Right ventricle myocardium inferior (tissue), 1 donor: ENCODE results near the gene TEX19. TPM values are rescaled to one million over a fixed set of nuclear protein-coding genes. Genes with fewer than 3 reads are reported as not detected.
A peak's percentile ranks its signal among the peaks of the same experiment; 100 is the strongest.

Experiments
- ATAC-seq: fragments of 200-7000 bp; cut with Tn5 transposase; one replicate; pipeline ENCODE4 v1.9.1; 2020; ENCODE audit warnings: mild to moderate bottlenecking, moderate library complexity
- DNase-seq: peaks from one replicate; pipeline ENCODE4 v3.0.0; 2021; ENCODE audit errors: missing footprints
- intact Hi-C: fragments of 100-400 bp; cut with DNase I; formaldehyde crosslinking; loops from one replicate; pipeline ENCODE4 v1.11.0; 2022
- total RNA-seq: library from RNA; stranded (reverse); fragmentation: NEBNext Ultra II Directional; extraction: Animal tissue kit (Norgen Biotek cat#: 25700); gene quantifications from one replicate; pipeline ENCODE4 v1.2.1, GENCODE V29; 2021
- donor health status: DM: no; HTN: yes; CAD: no; lungs with severe emphysema.

Gene TEX19
- total RNA-seq, 1 donor from 2014 or later, result not detected

DNA sequence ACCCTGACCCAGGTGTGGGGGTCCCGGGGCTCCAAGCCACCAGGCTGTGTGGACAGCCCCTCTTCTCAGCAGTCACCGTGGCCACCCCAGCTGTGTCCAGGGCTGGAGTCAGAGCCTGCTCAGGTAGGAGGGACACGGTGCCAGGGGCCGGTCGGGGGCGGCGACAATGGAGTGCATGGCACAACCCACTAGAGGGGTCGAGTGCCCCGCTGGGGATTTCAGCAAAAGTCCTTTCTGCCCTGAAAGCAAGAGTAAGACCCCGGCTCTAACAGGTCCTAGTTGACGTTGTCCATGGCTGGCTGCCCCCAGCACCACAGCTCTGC, 23.8 kb downstream of the TEX19 start:
- intact Hi-C loops, result no loop called here
- DNase-seq, result no peak

DNA sequence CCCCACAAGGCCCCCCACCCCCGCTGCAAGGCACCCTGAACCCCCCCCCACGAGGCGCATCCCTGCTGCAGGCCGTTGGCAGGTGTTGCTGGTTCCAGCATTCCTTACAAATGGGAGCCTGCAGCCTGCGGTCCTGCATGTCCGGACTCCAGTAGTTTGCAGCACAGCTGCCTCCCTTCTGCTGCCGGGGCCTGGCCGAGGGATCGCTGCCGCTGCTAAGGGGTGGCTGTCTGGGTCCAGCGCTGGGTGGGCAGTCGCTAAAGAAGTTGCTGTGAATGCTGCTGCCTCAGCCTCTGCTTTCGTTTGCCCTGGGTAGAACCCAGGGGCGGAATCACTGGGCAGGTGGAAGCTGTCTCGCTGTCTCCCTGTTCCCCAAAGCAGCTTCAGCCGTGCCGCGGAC, 24.4 kb downstream of the TEX19 start:
- no peak for DNase-seq
- intact Hi-C loops, result no loop called here
- ATAC-seq, result no peak

More for the DNA sequence above, 23.8 kb downstream of the TEX19 start:
- no peak for ATAC-seq

DNA sequence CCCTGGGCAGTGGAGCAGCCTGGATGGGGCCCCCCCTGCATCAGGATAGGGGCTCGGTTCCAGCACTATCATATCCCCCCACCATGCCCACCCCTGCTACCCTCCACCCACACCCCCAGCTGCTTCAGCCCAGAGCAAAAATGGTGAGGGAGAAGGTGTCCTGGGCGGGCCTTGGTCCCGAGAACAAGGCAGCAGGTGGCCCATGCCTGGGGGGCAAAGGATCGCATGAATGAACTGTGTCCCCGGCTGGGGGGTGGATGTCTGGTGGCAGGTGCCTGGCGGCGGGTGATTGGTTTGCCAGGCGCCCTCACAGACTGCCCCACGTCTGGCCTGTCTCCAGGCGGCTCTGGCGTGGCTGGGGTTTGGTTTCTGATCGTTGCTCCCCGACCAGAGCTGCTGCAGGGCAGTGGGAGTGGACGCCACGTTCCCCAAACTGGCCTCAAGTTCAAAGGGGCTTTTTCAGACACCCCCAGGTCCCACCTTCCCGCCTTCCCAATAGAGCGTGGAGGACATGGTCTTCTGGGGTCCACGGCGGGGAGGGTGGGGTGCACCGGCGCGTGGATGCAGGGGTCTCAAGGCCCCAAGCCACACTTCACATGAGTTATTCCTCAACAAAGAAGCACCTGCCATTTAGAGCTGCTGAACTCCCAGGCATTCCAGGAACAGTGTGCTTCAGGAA, 25.1 kb downstream of the TEX19 start:
- no peak for ATAC-seq
- peak; percentile 54 for DNase-seq
- intact Hi-C loops, result no loop called here

DNA sequence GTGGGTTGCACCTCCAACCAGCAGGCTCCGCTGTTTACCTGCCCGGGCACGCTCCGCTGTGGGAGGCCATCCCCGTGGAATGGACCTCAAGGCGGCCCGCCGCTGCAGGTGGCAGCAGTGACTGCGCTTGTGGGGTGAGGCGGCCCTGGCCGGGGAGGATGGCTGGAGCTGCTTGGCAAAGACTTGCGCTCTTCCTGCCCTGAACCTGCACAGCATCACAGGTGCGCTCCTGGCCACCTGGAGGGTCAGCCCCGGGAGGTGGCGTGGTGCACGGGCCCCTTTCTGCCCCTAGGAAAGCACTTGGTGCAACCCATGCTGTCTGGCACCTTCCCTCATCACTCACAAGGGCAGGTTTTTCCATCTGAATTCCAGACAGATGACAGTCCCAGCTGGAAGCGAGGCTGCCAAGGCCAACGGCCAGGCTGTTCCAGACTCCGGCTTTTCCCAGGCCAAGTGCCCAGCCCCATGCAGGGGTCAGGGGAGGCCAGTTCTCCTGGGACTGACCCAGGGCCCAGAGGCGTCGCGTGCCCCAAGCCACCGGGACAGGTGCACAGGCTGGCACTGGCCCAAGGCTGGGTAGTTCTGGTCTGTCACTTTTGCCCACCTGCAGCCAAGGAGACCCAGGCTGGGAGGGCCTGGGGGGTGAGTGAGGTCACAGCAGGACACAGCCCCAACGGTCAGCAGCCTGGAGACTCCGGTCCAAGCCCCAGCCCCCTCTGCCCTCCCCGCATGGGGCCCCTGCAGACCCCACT, 25.9 kb downstream of the TEX19 start:
- DNase-seq (peak; percentile 84), ATAC-seq (peak; percentile 85)
- intact Hi-C loops, result no loop called here

DNA sequence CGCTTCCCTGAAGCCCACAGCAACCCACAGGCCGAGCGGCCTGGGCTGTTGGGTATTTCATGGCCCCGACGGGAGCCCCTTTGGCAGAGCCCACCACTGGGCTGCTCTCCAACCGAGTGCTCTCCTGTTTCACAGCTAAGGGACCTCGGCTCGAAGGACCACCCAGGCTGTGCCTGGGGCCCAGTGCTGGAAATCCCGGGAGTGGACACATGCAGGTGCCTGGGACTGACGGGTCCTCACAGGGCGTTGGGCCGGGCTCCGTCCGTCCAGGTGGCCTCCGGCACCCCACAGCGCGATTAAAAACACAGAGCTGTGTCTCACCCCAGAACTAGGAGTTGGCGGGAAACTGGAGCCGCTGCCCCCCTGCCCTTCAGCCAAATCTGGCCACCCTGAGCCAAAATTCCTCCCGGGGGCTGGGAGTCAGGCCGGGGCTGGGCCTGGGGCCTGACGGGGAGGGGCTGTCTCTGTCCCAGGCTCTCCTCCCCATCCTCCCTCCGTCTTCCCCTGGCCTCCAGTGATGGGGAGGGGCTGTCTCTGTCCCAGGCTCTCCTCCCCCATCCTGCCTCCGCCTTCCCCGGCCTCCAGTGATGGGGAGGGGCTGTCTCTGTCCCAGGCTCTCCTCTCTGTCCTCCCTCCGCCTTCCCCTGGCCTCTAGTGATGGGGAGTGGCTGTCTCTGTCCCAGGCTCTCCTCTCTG, 26.7 kb downstream of the TEX19 start:
- no peak for DNase-seq
- intact Hi-C loops, result no loop called here
- ATAC-seq, result peak; percentile 20

DNA sequence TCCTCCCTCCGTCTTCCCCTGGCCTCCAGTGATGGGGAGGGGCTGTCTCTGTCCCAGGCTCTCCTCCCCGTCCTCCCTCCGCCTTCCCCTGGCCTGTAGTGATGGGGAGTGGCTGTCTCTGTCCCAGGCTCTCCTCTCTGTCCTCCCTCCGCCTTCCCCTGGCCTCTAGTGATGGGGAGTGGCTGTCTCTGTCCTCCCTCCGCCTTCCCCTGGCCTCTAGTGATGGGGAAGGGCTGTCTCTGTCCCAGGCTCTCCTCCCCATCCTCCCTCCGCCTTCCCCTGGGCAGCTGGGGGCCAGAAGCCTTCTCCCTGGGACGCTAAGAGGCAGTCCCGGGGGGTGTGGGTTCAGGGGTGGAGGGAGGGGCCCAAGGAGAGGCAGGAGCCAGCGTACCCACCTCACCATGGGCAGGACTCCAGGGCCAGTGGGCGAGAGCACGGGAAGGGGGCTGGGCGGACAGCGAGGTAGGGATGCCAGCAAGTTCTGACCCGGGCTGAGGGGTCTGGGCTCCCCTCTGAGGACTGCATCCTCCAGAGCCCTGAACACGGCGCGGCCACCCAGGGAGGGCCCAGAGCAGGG, 27.3 kb downstream of the TEX19 start:
- ATAC-seq (peak; percentile 45), DNase-seq (no peak)
- intact Hi-C loops, result no loop called here

DNA sequence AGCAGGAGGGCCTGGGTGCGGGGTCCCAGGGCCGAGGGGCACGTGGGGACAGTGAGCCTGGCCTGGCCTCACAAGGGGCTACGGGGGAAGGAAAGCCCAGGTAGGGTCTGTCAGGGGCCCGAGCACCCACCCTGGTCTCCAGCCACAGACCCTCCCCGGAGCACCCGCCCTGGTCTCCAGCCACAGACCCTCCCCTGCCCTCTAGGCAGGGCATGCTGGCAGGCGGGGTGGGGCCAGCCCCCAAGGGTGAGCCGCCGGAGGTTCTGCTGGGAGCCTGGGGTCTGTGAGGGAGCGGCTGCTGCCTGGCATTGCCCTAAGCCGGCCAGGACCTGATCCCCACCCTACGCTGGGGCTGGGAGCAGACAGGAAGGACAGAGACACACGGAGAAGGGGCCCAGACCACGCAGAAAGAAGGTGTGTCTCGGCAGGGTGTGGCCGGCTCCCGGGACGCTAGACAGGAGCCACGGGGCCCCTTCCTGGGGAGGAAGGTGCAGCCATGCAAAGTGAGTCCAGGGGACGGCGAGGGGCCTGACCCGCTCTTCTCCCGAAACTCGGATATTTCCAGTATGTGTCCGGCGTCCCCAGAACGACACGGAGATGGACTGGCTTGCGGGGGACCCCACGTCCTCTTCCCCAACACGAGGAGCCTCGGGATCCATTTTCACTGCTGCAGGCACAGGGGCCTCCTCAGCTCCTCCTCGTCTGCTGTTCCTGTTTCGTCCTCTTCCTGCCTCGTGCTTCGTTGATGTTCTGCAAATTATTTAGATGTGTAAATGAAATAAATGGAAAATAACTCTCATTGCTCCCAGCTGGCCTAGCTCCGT, 28.0 kb downstream of the TEX19 start:
- intact Hi-C loops, result no loop called here
- ATAC-seq, result no peak
- DNase-seq, result no peak

DNA sequence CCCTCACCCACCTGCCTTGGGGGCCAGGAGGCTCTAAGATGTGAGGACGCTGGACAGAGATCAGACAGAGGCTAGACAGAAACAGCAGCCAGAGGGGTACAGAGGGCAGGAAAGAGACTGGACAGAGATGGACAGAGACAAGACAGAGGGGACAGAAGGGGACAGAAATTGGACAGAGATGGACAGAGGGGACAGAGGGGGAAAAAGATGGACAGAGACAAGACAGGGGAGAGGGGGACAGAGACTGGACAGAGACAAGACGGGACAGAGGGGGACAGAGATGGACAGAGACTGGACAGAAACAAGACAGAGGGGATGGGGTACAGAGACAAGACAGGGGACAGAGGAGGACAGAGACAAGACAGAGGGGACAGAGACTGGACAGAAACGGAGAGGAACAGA, 28.7 kb downstream of the TEX19 start:
- DNase-seq (no peak), ATAC-seq (no peak)
- intact Hi-C loops, result no loop called here

DNA sequence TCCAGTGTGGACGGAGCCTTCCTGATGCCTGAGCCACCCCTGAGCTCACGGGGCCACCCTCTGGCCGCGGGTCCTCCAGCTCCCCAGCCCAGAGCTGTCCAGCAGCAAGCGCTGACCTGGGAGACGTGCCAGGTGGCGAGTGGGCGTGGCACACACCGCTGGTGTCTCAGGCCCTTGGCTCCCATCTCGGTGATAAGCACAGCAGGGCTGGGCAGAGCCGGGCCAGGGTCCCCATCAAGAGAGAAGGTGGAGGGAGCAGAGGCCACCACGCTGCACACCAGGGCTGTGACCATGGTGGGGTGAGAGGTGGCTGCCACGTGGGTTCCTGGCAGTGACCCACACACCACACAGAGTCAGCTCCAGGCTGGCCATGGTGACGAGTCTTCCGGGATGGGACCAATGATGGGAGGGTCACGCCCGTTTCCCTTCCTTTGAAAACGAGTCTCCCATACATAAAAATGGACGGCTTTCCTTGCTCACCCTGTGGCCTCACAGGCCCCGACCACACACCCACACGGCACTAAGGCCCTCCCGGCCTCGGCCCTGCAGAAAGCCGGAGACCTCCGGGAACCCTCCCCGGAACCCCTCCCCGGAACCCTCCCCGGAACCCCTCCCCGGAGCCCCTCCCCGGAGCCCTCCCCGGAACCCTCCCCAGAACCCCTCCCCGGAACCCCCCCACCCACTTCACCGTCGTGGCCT, 29.3 kb downstream of the TEX19 start:
- no peak for ATAC-seq
- intact Hi-C loops, result no loop called here
- DNase-seq, result no peak

DNA sequence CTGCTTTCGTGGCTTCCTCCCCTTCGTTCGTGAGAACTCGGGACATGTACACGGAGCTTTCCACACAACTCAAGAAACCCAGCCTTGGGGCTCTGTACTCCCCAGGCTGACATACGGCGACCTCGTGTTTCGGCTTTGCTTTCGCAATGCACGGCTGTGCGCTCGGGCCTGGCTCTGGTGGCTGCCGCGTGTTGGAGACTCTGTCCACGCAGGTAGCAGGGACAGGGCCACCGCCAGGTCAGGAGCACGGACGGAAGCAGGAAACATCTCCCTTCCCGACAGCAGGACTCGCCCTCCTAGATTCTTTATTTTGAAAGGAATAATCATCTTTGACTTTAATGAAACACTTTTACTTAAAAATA, 29.9 kb downstream of the TEX19 start:
- no peak for ATAC-seq
- no peak for DNase-seq
- intact Hi-C loops, result no loop called here

DNA sequence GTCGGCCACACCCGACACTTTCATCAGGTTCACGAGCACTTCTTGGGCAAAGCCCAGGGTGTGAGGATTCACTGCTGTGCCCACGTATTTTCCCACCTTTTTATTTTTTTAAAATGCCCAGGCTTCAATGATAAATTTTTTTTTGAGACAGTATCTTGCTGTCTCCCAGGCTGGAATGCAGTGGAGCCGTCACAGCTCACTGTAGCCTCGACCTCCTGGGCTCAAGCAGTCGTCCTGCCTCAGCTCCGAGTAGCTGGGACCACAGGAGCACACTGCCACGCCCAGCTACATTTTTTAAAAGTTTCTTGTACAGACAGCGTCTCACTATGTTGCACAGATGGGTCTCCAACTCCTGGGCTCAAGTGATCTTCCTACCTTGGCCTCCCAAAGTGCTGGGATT, 30.3 kb downstream of the TEX19 start:
- ATAC-seq, result no peak
- no peak for DNase-seq
- intact Hi-C loops, result no loop called here

DNA sequence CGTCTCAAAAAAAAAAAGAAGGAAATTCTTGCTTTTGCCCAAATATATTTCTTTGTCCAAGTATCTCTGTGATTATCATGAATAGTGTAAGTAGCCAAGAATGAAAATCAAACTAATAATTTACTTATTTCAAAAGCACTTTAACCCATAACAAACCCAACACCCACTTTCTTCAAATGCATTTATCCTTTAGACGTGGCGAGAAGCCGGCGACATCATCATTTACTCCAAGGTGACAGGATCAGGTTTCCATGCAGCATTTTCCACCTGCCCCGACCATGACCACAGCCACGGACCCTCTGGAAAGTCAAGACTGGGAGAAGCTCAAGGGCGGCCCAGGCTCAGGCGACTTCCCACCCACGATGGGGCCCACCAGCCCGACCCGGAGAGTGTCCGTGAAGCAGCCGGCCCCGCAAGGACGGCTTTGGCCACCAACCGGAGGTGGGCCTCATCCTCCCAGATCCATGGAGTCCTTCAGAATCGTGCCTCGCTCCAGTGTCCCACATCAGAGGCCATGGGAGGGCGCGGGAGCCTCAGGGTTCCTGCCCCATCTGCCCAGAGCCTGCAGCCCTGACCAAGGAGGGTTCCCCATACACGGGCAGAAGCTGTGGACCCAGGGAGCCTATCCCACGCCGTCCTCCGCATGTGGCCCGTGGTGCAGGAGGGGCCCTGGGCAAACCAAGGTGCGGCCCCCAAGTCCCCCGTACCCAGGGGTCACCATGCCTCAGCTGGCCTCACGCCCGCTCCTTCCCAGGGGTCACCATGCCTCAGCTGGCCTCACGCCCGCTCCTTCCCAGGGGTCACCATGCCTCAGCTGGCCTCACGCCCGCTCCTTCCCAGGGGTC, 31.2 kb downstream of the TEX19 start:
- ATAC-seq (no peak), DNase-seq (no peak)
- intact Hi-C loops, result no loop called here

DNA sequence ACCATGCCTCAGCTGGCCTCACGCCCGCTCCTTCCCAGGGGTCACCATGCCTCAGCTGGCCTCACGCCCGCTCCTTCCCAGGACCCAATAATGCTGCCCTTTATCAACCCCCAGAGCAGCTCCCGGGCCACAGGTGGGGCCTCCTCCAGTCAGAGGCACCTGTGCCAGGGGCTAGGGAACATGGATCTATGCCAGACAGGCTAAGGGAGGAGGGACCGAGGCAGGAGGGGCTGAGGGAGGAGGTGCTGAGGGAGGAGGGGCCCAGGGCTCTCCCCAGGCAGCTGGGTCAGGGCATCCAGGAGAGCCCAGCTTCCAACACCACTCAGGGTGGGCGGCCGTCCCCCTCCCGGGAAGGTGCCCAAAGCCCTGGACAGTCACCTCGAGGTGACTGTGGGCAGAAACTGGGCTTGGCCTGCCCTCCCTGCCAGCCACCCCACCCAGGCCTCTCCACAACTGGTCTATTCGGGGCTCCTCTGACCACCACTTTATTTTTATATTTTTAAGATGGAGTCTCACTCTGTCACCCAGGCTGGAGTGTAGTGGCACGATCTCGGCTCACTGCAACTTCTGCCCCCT, 31.9 kb downstream of the TEX19 start:
- ATAC-seq (no peak), DNase-seq (no peak)
- intact Hi-C loops, result no loop called here

DNA sequence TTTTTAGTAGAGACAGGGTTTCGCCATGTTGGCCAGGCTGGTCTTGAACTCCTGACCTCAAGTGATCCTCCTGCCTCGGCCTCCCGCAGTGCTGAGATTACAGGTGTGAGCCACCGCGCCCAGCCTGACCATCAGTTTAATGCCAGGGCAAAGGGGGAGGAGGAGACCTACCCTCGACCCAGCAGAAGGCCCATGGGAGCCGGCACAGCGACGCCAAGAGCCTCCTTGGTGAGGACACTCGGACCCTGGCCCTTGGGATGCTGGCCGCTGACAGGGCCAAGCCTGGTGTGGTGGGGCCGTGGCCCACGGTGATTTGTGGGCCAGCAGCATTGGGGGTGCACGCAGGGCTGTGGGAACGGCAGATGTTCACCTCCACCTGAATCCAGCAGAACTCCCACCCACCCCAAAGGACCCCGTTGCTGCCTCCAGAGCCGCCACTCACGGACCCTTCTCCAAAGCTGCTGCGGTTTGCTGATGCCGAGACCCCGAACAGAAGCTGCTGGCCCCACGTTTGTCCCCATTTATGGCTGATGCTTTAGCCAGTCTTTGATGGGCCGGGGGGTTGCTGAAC, 32.5 kb downstream of the TEX19 start:
- intact Hi-C loops, result no loop called here
- no peak for DNase-seq
- no peak for ATAC-seq

DNA sequence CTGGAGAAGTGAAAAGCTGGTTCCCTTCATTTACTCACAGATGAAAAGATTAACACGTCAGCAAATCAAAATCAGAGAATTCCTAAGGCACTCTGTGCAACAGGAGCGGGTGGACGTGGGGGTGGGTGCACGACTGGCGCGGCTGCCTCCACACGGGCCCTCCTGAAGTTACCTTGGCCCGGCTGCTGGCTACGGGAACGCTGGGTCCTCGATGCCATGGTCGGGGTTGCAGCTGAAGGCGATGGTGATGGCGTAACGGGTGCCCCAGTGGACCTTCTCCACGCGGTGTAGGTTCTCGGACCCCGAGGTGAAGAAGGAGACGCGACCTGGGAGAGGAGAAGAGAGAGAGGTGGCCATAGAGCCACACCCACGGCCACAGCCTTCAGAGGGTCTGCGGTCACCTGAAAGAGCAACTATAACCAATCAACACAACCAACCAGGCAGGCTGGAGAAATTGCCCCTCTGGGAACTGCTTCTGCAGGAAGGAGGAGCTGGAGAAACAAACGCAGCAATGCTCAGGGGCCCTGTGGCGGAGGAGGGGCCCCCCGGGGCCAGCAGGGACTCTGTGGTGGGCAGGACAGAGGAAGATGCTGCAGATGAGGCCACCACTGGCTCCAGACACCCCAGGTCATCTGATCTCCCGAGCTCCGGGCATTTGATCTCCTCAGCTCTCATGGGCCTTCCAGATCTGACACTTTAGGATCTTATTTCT, 33.3 kb downstream of the TEX19 start:
- ATAC-seq, result no peak
- DNase-seq, result peak; percentile 52
- intact Hi-C loops, result no loop called here

DNA sequence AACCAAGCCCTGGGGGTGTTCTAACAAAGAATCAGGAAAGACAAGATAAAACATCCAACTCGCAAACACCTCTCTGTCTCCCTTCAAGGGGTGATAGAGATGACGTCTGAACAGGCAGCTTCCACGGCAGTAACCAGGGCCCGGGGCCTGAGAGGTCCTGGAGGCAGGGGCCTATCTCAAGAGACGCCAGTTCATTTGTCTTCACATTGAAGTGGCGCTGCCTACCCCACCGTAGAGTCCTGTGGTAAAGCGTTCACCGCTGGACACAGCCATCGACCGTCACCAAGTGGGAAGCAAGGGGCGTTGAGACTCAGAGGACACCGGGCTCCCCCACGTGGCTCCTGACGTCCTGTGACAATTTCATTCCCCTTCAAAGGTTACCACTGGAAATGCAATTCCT, 33.9 kb downstream of the TEX19 start:
- no peak for ATAC-seq
- intact Hi-C loops, result no loop called here

More for the DNA sequence above, 33.9 kb downstream of the TEX19 start:
- DNase-seq, result peak; percentile 9
